Astrocyte of the cerebellum (primary cell): ENCODE measurements around the gene C11orf65.

Experiments
- DNase-seq: peaks from one replicate; pipeline ENCODE4 v3.0.0-alpha.2; 2011; ENCODE audit warnings: low read depth
- H3K4me3 ChIP-seq: 2 replicates; pipeline ENCODE4 v1.5.1; 2011; ENCODE audit warnings: mild to moderate bottlenecking, low read depth, low read length, moderate library complexity
- CTCF ChIP-seq: IDR thresholded peaks from 2 replicates; pipeline ENCODE4 v1.5.1; 2012; ENCODE audit warnings: low read length, low read depth, moderate library complexity, mild to moderate bottlenecking; ENCODE audit errors: missing control alignments
- in situ Hi-C: cut with HindIII; loops from 2 replicates; pipeline ENCODE4 v1.10.0; 2017; ENCODE audit warnings: low sequenced_read_pairs

The C11orf65 gene

GRCh38 chr11:108333403-108333899, 133.9 kb downstream of the C11orf65 start:
- TF ChIP-seq CTCF: no peak
- in situ Hi-C loops: no loop called here
- no peak for DNase-seq
- H3K4me3 ChIP-seq: no peak overlapping the region
